ENCODE results near the gene SLC22A2.

The SLC22A2 gene

GRCh38 chr6:160217073-160217472, 41.5 kb downstream of the SLC22A2 start:
- Mint-ChIP-seq H3K4me1 (no peaks in the 10 kb centered on the region), H3K9me3 (peaks cover 5% of the 10 kb centered on the region), H3K36me3 (peaks cover 2% of the 10 kb centered on the region), H3K27me3 (peaks cover 37% of the 10 kb centered on the region), H3K4me3 (no peak overlapping the region), H3K27ac (no peak overlapping the region)

- Mint-ChIP-seq H3K27ac (no peak overlapping the region), H3K36me3 (peaks cover 2% of the 10 kb centered on the region), H3K4me3 (no peak overlapping the region), H3K27me3 (peaks cover 37% of the 10 kb centered on the region), H3K9me3 (peaks cover 5% of the 10 kb centered on the region), H3K4me1 (no peaks in the 10 kb centered on the region)
Observed at GRCh38 chr6:160215232-160215631, 43.4 kb downstream of the SLC22A2 start.

GRCh38 chr6:160207618-160208017, 51.0 kb downstream of the SLC22A2 start:
- Mint-ChIP-seq H3K27me3 (peaks cover 14% of the 10 kb centered on the region), H3K36me3 (peaks cover 6% of the 10 kb centered on the region), H3K27ac (no peak overlapping the region), H3K4me1 (no peaks in the 10 kb centered on the region), H3K4me3 (no peak overlapping the region), H3K9me3 (peaks cover 12% of the 10 kb centered on the region)

GRCh38 chr6:160204710-160205109, 53.9 kb downstream of the SLC22A2 start:
- no peak overlapping the region for H3K4me3 Mint-ChIP-seq
- H3K9me3 Mint-ChIP-seq = peaks cover 12% of the 10 kb centered on the region
- no peaks in the 10 kb centered on the region for H3K4me1 Mint-ChIP-seq
- peaks cover 15% of the 10 kb centered on the region for H3K27me3 Mint-ChIP-seq
- H3K27ac Mint-ChIP-seq = no peak overlapping the region
- peaks cover 6% of the 10 kb centered on the region for H3K36me3 Mint-ChIP-seq

GRCh38 chr6:160203953-160204352, 54.7 kb downstream of the SLC22A2 start:
- peaks cover 15% of the 10 kb centered on the region for H3K27me3 Mint-ChIP-seq
- peaks cover 12% of the 10 kb centered on the region for H3K9me3 Mint-ChIP-seq

GRCh38 chr6:160203522-160203921, 55.1 kb downstream of the SLC22A2 start:
- peaks cover 15% of the 10 kb centered on the region for H3K27me3 Mint-ChIP-seq
- peaks cover 9% of the 10 kb centered on the region for H3K9me3 Mint-ChIP-seq
- H3K27ac Mint-ChIP-seq = no peak overlapping the region
- peaks cover 6% of the 10 kb centered on the region for H3K36me3 Mint-ChIP-seq
- no peak overlapping the region for H3K4me3 Mint-ChIP-seq
- no peaks in the 10 kb centered on the region for H3K4me1 Mint-ChIP-seq

More at GRCh38 chr6:160203953-160204352, 54.7 kb downstream of the SLC22A2 start:
- Mint-ChIP-seq H3K4me3 (no peak overlapping the region), H3K27ac (no peak overlapping the region), H3K4me1 (no peaks in the 10 kb centered on the region), H3K36me3 (peaks cover 6% of the 10 kb centered on the region)

- peaks cover 14% of the 10 kb centered on the region for H3K27me3 Mint-ChIP-seq
- no peak overlapping the region for H3K4me3 Mint-ChIP-seq
- H3K36me3 Mint-ChIP-seq = peaks cover 5% of the 10 kb centered on the region
- H3K4me1 Mint-ChIP-seq = no peaks in the 10 kb centered on the region
- H3K27ac Mint-ChIP-seq = no peak overlapping the region
- peaks cover 5% of the 10 kb centered on the region for H3K9me3 Mint-ChIP-seq
Observed at GRCh38 chr6:160203076-160203475, 55.5 kb downstream of the SLC22A2 start.

GRCh38 chr6:160202411-160202810, 56.2 kb downstream of the SLC22A2 start:
- no peaks in the 10 kb centered on the region for H3K9me3 Mint-ChIP-seq
- peaks cover 10% of the 10 kb centered on the region for H3K27me3 Mint-ChIP-seq
- peaks cover 2% of the 10 kb centered on the region for H3K36me3 Mint-ChIP-seq
- no peak overlapping the region for H3K4me3 Mint-ChIP-seq
- H3K4me1 Mint-ChIP-seq = no peaks in the 10 kb centered on the region
- no peak overlapping the region for H3K27ac Mint-ChIP-seq

GRCh38 chr6:160201061-160201460, 57.6 kb downstream of the SLC22A2 start:
- no peaks in the 10 kb centered on the region for H3K4me1 Mint-ChIP-seq
- H3K9me3 Mint-ChIP-seq = no peaks in the 10 kb centered on the region
- peaks cover 12% of the 10 kb centered on the region for H3K27me3 Mint-ChIP-seq
- H3K36me3 Mint-ChIP-seq = peaks cover 4% of the 10 kb centered on the region
- no peak overlapping the region for H3K4me3 Mint-ChIP-seq
- H3K27ac Mint-ChIP-seq = no peak overlapping the region

- no peak overlapping the region for H3K27ac Mint-ChIP-seq
- H3K36me3 Mint-ChIP-seq = peaks cover 6% of the 10 kb centered on the region
- H3K27me3 Mint-ChIP-seq = peaks cover 9% of the 10 kb centered on the region
- H3K9me3 Mint-ChIP-seq = peaks cover 10% of the 10 kb centered on the region
- H3K4me1 Mint-ChIP-seq = no peaks in the 10 kb centered on the region
- no peak overlapping the region for H3K4me3 Mint-ChIP-seq
Observed at GRCh38 chr6:160198606-160199211, 59.9 kb downstream of the SLC22A2 start.

- H3K4me3 Mint-ChIP-seq = no peak overlapping the region
- peaks cover 8% of the 10 kb centered on the region for H3K36me3 Mint-ChIP-seq
- H3K9me3 Mint-ChIP-seq = peaks cover 10% of the 10 kb centered on the region
- H3K27me3 Mint-ChIP-seq = peaks cover 9% of the 10 kb centered on the region
- H3K4me1 Mint-ChIP-seq = no peaks in the 10 kb centered on the region
- no peak overlapping the region for H3K27ac Mint-ChIP-seq
Observed at GRCh38 chr6:160197662-160198061, 61.0 kb downstream of the SLC22A2 start.

- no peak overlapping the region for H3K27ac Mint-ChIP-seq
- peaks cover 17% of the 10 kb centered on the region for H3K9me3 Mint-ChIP-seq
- H3K4me3 Mint-ChIP-seq = no peak overlapping the region
- peaks cover 10% of the 10 kb centered on the region for H3K36me3 Mint-ChIP-seq
- H3K4me1 Mint-ChIP-seq = no peaks in the 10 kb centered on the region
- H3K27me3 Mint-ChIP-seq = peaks cover 10% of the 10 kb centered on the region
Observed at GRCh38 chr6:160194808-160195207, 63.8 kb downstream of the SLC22A2 start.

- Mint-ChIP-seq H3K36me3 (peaks cover 10% of the 10 kb centered on the region), H3K9me3 (peaks cover 17% of the 10 kb centered on the region), H3K4me1 (no peaks in the 10 kb centered on the region), H3K4me3 (no peak overlapping the region), H3K27ac (no peak overlapping the region), H3K27me3 (peaks cover 11% of the 10 kb centered on the region)
Observed at GRCh38 chr6:160192840-160193239, 65.8 kb downstream of the SLC22A2 start.

GRCh38 chr6:160190973-160191372, 67.6 kb downstream of the SLC22A2 start:
- H3K4me3 Mint-ChIP-seq = no peak overlapping the region
- peaks cover 17% of the 10 kb centered on the region for H3K9me3 Mint-ChIP-seq
- H3K27ac Mint-ChIP-seq = no peak overlapping the region
- H3K27me3 Mint-ChIP-seq = peaks cover 10% of the 10 kb centered on the region
- no peaks in the 10 kb centered on the region for H3K4me1 Mint-ChIP-seq
- H3K36me3 Mint-ChIP-seq = peaks cover 10% of the 10 kb centered on the region

GRCh38 chr6:160190081-160190480, 68.5 kb downstream of the SLC22A2 start:
- Mint-ChIP-seq H3K4me1 (no peaks in the 10 kb centered on the region), H3K4me3 (no peak overlapping the region), H3K36me3 (peaks cover 10% of the 10 kb centered on the region), H3K27me3 (peaks cover 10% of the 10 kb centered on the region), H3K27ac (no peak overlapping the region), H3K9me3 (peaks cover 17% of the 10 kb centered on the region)

GRCh38 chr6:160188773-160189172, 69.8 kb downstream of the SLC22A2 start:
- peaks cover 6% of the 10 kb centered on the region for H3K9me3 Mint-ChIP-seq
- H3K27ac Mint-ChIP-seq = no peak overlapping the region
- peaks cover 5% of the 10 kb centered on the region for H3K36me3 Mint-ChIP-seq
- no peak overlapping the region for H3K4me3 Mint-ChIP-seq
- no peaks in the 10 kb centered on the region for H3K4me1 Mint-ChIP-seq
- H3K27me3 Mint-ChIP-seq = peaks cover 14% of the 10 kb centered on the region

- Mint-ChIP-seq H3K27me3 (peaks cover 15% of the 10 kb centered on the region), H3K4me3 (no peak overlapping the region), H3K36me3 (no peaks in the 10 kb centered on the region), H3K9me3 (no peaks in the 10 kb centered on the region), H3K4me1 (no peaks in the 10 kb centered on the region), H3K27ac (no peak overlapping the region)
Observed at GRCh38 chr6:160180706-160181105, 77.9 kb downstream of the SLC22A2 start.
